ENCODE results near the gene LAD1.
A peak's percentile ranks its signal among the peaks of the same experiment; 100 is the strongest.

LAD1 gene, protein sequence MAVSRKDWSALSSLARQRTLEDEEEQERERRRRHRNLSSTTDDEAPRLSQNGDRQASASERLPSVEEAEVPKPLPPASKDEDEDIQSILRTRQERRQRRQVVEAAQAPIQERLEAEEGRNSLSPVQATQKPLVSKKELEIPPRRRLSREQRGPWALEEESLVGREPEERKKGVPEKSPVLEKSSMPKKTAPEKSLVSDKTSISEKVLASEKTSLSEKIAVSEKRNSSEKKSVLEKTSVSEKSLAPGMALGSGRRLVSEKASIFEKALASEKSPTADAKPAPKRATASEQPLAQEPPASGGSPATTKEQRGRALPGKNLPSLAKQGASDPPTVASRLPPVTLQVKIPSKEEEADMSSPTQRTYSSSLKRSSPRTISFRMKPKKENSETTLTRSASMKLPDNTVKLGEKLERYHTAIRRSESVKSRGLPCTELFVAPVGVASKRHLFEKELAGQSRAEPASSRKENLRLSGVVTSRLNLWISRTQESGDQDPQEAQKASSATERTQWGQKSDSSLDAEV

GRCh38 chr1:201399018-201399351 lies at the start of gene LAD1:
LAD1 (minus strand) TSS chr1:201399324; CDS start chr1:201399306, 18 bp downstream.
- in situ Hi-C loops (cut with HindIII; ENCODE audit: low pct_ligation_motif_present, low pct_unique_long_range_greater_than_20kb, low sequenced_read_pairs), result no loop called here
- no peak for DNase-seq

DNA sequence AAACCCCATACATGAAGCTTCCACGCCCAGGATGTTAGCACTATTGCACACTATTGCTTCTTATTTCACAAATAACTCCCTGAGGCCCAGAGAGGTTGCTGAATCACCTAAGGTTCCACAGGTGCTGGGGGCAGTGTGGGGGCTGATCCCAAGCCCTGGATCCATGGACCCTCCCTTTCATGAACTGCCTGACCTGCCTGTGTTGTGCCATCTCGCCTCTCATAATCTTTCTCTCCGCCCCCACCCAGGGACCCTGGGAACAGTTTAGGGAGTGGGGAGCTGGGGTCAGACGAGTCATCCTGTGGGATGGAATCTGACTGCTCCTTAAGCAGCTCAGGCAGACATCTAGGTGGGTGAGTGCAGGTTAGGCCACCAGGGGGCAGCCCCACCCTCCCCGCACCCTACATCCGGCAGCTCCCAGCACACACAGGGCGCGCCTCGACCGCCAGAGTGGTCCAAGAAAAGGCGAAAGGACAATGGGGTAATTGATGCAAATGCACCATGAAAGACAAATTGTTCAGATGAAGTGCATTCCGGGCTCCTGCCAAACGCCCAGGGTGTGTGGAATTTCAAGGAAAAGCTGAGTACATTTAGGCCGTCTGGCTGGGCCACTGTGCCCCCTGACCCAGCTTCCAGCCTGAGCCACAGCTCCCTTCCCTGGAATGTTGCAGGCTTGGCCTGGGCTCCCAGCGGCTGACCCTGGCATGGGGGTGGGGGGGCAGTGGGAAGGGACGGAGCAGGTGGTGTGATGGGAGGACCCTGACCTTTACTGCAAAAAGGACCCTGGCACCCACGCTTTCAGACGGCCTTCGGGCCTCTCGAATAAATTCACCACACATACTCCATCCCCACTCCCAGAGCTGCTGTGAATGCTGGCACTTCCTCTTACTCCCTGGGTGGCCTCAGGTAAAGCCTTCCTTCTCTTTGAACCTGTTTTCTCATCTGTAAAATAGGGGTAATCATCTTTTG lies 49.1 kb upstream of the LAD1 start:
- DNase-seq, result peak; percentile 79
- in situ Hi-C loops (cut with HindIII; ENCODE audit: low pct_ligation_motif_present, low pct_unique_long_range_greater_than_20kb, low sequenced_read_pairs), result no loop called here

GRCh38 chr1:201445310-201445709 lies 46.2 kb upstream of the LAD1 start:
- in situ Hi-C loops (cut with HindIII; ENCODE audit: low pct_ligation_motif_present, low pct_unique_long_range_greater_than_20kb, low sequenced_read_pairs), result no loop called here
- no peak for DNase-seq

DNA sequence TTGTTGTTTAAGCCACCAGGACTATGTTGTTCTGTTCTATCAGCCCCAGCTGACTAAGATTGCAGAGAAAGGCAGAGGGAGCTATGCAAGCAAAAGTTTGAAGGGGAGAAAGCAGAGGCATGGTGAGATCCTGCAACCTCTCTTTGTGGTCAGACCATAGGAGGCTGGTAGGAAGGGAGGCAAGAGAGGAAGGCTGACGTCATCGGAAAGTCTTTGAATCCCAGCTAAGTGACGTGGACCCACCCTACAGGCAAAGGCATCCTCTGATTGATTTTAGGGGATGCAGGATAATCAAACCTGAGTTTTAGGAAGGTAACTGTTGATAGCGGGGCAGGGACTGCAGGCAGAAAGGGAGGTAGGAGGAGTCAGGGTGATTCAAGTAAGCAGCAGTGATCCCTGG lies 45.7 kb upstream of the LAD1 start:
- in situ Hi-C loops (cut with HindIII; ENCODE audit: low pct_ligation_motif_present, low pct_unique_long_range_greater_than_20kb, low sequenced_read_pairs), result no loop called here
- DNase-seq, result no peak

- no peak for DNase-seq
- in situ Hi-C loops (cut with HindIII; ENCODE audit: low pct_ligation_motif_present, low pct_unique_long_range_greater_than_20kb, low sequenced_read_pairs), result no loop called here
These were observed 44.6 kb upstream of the LAD1 start for GRCh38 chr1:201443747-201444146.

GRCh38 chr1:201436969-201437368 lies 37.8 kb upstream of the LAD1 start:
- in situ Hi-C loops (cut with HindIII; ENCODE audit: low pct_ligation_motif_present, low pct_unique_long_range_greater_than_20kb, low sequenced_read_pairs), result no loop called here

DNA sequence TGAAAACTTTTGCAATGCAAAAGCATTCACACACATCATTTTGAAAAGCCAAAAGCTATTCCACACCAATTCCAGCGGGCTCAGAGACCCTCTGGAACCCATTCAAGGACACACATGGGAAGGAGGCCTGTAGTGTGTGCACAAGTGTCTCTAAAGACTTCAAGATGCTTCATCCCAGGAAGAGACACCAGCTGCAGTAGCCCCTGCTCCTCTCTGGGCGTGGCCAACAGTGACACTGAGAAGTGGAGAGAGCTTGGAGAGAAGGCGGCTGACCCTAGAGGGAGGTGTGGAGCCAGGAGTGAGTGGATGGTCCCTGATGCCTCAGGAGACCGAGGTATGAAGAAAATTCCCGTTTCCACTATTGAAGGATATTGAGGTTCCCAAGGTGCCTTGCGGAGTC lies 37.3 kb upstream of the LAD1 start:
- in situ Hi-C loops (cut with HindIII; ENCODE audit: low pct_ligation_motif_present, low pct_unique_long_range_greater_than_20kb, low sequenced_read_pairs), result no loop called here
- DNase-seq, result peak; percentile 35

More at GRCh38 chr1:201436969-201437368, 37.8 kb upstream of the LAD1 start:
- DNase-seq, result no peak

GRCh38 chr1:201434266-201434665 lies 35.1 kb upstream of the LAD1 start:
- no peak for DNase-seq
- in situ Hi-C loops (cut with HindIII; ENCODE audit: low pct_ligation_motif_present, low pct_unique_long_range_greater_than_20kb, low sequenced_read_pairs), result no loop called here

DNA sequence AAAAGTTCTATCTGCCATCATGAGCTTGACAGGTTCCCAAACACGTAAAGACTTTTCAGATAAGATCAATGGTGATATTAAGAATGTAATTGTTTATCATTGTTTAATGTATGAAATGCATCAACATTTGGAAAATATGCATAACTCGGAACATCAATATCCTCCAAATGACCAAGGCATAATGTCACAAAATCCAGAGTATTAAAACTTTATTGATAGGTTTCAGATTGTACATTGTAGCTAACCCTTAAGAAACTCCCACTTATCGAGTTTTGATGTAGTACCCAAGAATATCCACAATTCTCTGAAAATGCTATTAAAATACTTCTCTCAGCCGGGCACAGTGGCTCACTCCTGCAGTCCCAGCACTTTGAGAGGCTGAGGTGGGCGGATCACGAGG lies 34.5 kb upstream of the LAD1 start:
- in situ Hi-C loops (cut with HindIII; ENCODE audit: low pct_ligation_motif_present, low pct_unique_long_range_greater_than_20kb, low sequenced_read_pairs), result no loop called here
- no peak for DNase-seq

DNA sequence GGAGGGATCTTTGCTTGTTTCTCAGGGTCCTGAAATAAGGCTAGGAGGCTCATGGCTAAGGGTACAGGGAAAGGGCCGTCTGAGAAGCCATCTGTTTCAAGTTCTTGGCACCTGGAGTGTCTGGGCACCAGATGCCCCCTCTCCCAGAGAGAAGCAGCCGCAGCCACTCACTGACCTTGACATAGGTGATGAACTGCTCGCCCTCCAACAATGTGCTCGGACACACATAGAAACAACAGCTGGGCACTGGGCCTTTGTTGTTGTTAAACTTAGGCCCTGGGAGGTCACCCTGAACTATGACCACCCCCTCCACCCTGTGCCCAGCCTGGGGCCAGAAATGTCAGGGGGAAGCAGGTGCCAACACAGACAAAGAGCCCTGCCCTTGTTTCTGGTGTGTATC lies 31.7 kb upstream of the LAD1 start:
- DNase-seq, result no peak
- in situ Hi-C loops (cut with HindIII; ENCODE audit: low pct_ligation_motif_present, low pct_unique_long_range_greater_than_20kb, low sequenced_read_pairs), result no loop called here

GRCh38 chr1:201429736-201430501 lies 30.8 kb upstream of the LAD1 start:
- DNase-seq, result no peak
- in situ Hi-C loops (cut with HindIII; ENCODE audit: low pct_ligation_motif_present, low pct_unique_long_range_greater_than_20kb, low sequenced_read_pairs), result no loop called here

GRCh38 chr1:201427963-201428362 lies 28.8 kb upstream of the LAD1 start:
- in situ Hi-C loops (cut with HindIII; ENCODE audit: low pct_ligation_motif_present, low pct_unique_long_range_greater_than_20kb, low sequenced_read_pairs), result no loop called here
- no peak for DNase-seq

- DNase-seq, result no peak
- in situ Hi-C loops (cut with HindIII; ENCODE audit: low pct_ligation_motif_present, low pct_unique_long_range_greater_than_20kb, low sequenced_read_pairs), result no loop called here
These were observed 27.6 kb upstream of the LAD1 start for GRCh38 chr1:201426479-201427310.

GRCh38 chr1:201424146-201424545 lies 25.0 kb upstream of the LAD1 start:
- DNase-seq, result no peak
- in situ Hi-C loops (cut with HindIII; ENCODE audit: low pct_ligation_motif_present, low pct_unique_long_range_greater_than_20kb, low sequenced_read_pairs), result no loop called here

GRCh38 chr1:201423655-201424054 lies 24.5 kb upstream of the LAD1 start:
- DNase-seq, result no peak
- in situ Hi-C loops (cut with HindIII; ENCODE audit: low pct_ligation_motif_present, low pct_unique_long_range_greater_than_20kb, low sequenced_read_pairs), result no loop called here

DNA sequence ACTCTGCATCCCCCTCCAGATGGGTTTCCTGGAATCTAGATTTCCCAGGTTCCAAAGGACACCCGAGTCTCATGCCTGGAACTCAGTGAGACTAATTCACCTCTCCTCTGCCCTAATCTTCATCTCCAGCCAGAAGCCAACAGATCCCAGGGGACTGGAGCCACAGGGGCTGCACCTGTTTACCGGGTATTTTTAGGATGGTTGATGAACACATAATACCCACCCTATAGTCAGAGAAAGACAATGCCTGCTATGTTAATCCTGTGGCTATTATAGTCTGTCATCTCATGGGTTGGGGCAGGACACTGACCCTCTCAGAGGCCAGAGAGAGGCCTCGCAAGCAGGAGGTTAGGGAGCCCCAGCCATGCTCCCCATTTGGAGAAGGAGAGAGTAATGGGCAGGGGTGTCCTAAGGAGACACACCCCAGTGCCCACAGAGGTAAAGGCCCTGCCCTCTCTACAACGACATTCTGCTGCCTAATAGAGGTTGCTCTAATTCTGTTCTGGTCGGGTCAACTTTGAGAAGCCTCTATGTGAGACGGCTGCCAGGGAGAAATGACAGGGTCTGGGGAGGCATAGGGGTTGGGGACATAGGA lies 23.4 kb upstream of the LAD1 start:
- in situ Hi-C loops (cut with HindIII; ENCODE audit: low pct_ligation_motif_present, low pct_unique_long_range_greater_than_20kb, low sequenced_read_pairs), result no loop called here
- no peak for DNase-seq

DNA sequence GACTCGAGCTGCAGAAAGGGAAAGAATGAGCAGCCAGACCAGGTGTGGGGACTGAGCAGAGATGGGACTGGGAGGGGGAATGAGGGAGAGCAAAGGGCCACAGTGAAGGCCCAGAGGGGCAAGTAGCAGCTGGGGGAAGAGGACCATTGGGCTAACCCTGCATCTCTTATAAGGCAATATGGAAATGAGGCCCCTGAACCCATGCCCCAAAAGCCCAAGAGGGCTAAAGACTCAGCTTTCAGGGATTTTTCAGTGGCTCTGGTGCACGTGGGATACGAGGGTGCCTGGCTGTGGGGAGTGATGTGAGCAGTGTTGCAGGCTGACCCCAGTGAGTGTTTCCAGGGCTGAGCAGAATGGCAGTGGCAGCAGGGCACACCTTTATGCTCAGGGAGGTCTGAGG lies 22.9 kb upstream of the LAD1 start:
- in situ Hi-C loops (cut with HindIII; ENCODE audit: low pct_ligation_motif_present, low pct_unique_long_range_greater_than_20kb, low sequenced_read_pairs), result no loop called here
- DNase-seq, result no peak

DNA sequence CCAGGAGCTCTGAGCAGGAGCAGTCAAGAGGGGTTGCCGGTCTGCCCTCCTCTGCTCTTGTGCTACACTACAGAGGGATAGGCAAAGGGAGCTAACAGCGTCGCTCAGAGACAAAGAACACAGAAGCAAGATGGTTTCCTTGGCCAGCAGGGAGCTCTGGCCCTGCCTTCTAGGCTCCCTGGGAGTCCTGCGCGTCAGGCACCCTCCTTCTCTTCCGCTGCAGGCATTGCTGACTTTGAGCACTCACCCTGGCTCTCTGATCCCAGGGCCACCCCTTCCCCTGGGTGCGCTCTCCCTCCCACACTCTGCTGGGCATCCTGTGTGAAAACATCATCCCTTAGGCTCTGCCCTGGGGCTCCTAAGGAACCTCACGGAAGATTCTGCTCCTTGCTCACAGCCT lies 21.9 kb upstream of the LAD1 start:
- DNase-seq, result no peak
- in situ Hi-C loops (cut with HindIII; ENCODE audit: low pct_ligation_motif_present, low pct_unique_long_range_greater_than_20kb, low sequenced_read_pairs), result no loop called here
